Mesenchymal stem cell (in vitro differentiated cells and primary cell): ENCODE data around the gene APEH.
A peak's percentile ranks its signal among the peaks of the same experiment; 100 is the strongest.

ENCODE experiments used
- DNase-seq: peaks from one replicate; pipeline ENCODE4 v3.0.0-alpha.2; 2013
- H2AFZ ChIP-seq: one replicate; pipeline ENCODE4 v1.6.1; 2013; ENCODE audit warnings: low read depth, mild to moderate bottlenecking, control low read depth, inconsistent platforms, low read length, moderate library complexity
- H2AK5ac ChIP-seq: 2 replicates; pipeline ENCODE4 v1.6.1; 2013; ENCODE audit warnings: low read length, moderate library complexity, mild to moderate bottlenecking, inconsistent platforms; ENCODE audit not compliant: severe bottlenecking
- H2BK120ac ChIP-seq: one replicate; pipeline ENCODE4 v1.6.1; 2013; ENCODE audit warnings: low read depth, mild to moderate bottlenecking, inconsistent platforms, low read length, moderate library complexity
- H2BK12ac ChIP-seq, 2 experiments: one replicate each; pipeline ENCODE4 v1.6.1; 2013; ENCODE audit warnings: inconsistent platforms in 2 of 2, low read length in 2 of 2, mild to moderate bottlenecking in 2 of 2, moderate library complexity in 2 of 2, control low read depth in 1 of 2
- H2BK15ac ChIP-seq: one replicate; pipeline ENCODE4 v1.6.1; 2013; ENCODE audit warnings: mild to moderate bottlenecking, low read depth, inconsistent platforms; ENCODE audit not compliant: poor library complexity, severe bottlenecking
- H2BK5ac ChIP-seq: 2 replicates; pipeline ENCODE4 v1.6.1; 2013; ENCODE audit warnings: low read depth, mild to moderate bottlenecking, low read length, control low read depth, inconsistent platforms; ENCODE audit not compliant: poor library complexity, severe bottlenecking
- H3K14ac ChIP-seq, 2 experiments: one replicate each; pipeline ENCODE4 v1.6.1; 2013; ENCODE audit warnings: inconsistent platforms in 2 of 2, low read length in 2 of 2, control low read depth in 1 of 2, mild to moderate bottlenecking in 1 of 2, moderate library complexity in 1 of 2
- H3K18ac ChIP-seq, 2 experiments: one replicate each; pipeline ENCODE4 v1.6.1; 2013; ENCODE audit warnings: inconsistent platforms in 2 of 2, low read length in 2 of 2, control low read depth in 1 of 2, low read depth in 1 of 2, mild to moderate bottlenecking in 1 of 2
- H3K23ac ChIP-seq, 2 experiments: one replicate each; pipeline ENCODE4 v1.6.1; 2013; ENCODE audit warnings: inconsistent platforms in 2 of 2, low read length in 2 of 2, mild to moderate bottlenecking in 2 of 2, moderate library complexity in 2 of 2, control low read depth in 1 of 2
- H3K27ac ChIP-seq: 2 replicates; pipeline ENCODE4 v1.5.1; 2013; ENCODE audit warnings: mild to moderate bottlenecking, moderate library complexity, low read length, control low read depth, inconsistent platforms; ENCODE audit not compliant: poor library complexity, severe bottlenecking
- H3K27me3 ChIP-seq, 2 experiments: 2 replicates each; pipeline versions ENCODE4 v1.6.1 to v1.7.0; 2013; ENCODE audit warnings: low read length in 2 of 2, mild to moderate bottlenecking in 2 of 2, moderate library complexity in 2 of 2, control low read depth in 1 of 2, inconsistent platforms in 1 of 2; ENCODE audit not compliant: control insufficient read depth in 1 of 2, insufficient read depth in 1 of 2
- H3K36me3 ChIP-seq, 2 experiments: 2 replicates each; pipeline versions ENCODE4 v1.6.1 to v1.7.0; 2013; ENCODE audit warnings: low read length in 2 of 2, control low read depth in 1 of 2, inconsistent platforms in 1 of 2, low read depth in 1 of 2, mild to moderate bottlenecking in 1 of 2; ENCODE audit not compliant: insufficient read depth in 2 of 2, control insufficient read depth in 1 of 2
- H3K4ac ChIP-seq, 2 experiments: one replicate each; pipeline ENCODE4 v1.6.1; 2013; ENCODE audit warnings: inconsistent platforms in 2 of 2, low read length in 2 of 2, mild to moderate bottlenecking in 2 of 2, moderate library complexity in 2 of 2, control low read depth in 1 of 2, low read depth in 1 of 2
- H3K4me1 ChIP-seq: 2 replicates; pipeline ENCODE4 v1.6.1; 2013; ENCODE audit warnings: low read depth, low read length, control low read depth; ENCODE audit not compliant: control insufficient read depth, insufficient read depth
- H3K4me2 ChIP-seq: 2 replicates; pipeline ENCODE4 v1.6.1; 2013; ENCODE audit warnings: low read length, mild to moderate bottlenecking, inconsistent platforms; ENCODE audit not compliant: poor library complexity, severe bottlenecking
- H3K4me3 ChIP-seq, 2 experiments: 2 replicates each; pipeline versions ENCODE4 v1.5.1 to v1.7.0; 2013; ENCODE audit warnings: low read length in 2 of 2, mild to moderate bottlenecking in 2 of 2, control low read depth in 1 of 2, low read depth in 1 of 2; ENCODE audit not compliant: insufficient read depth in 1 of 2
- H3K79me1 ChIP-seq: replicated peaks from 2 replicates; pipeline ENCODE4 v1.6.1; 2013; ENCODE audit warnings: mild to moderate bottlenecking, control low read depth, low read length, inconsistent platforms; ENCODE audit not compliant: poor library complexity, severe bottlenecking
- H3K9ac ChIP-seq: 2 replicates; pipeline ENCODE4 v1.7.0; 2013; ENCODE audit warnings: mild to moderate bottlenecking, low read length, moderate library complexity
- H3K9me3 ChIP-seq: 2 replicates; pipeline ENCODE4 v1.7.0; 2013; ENCODE audit warnings: mild to moderate bottlenecking, low read length; ENCODE audit not compliant: control insufficient read depth
- H4K8ac ChIP-seq: one replicate; pipeline ENCODE4 v1.6.1; 2013; ENCODE audit warnings: inconsistent platforms, mild to moderate bottlenecking, low read length, moderate library complexity
- H4K91ac ChIP-seq: one replicate; pipeline ENCODE4 v1.6.1; 2013; ENCODE audit warnings: mild to moderate bottlenecking, low read length, inconsistent platforms
- WGBS: methylation state at CpG from one replicate; pipeline ENCODE4 v1.1.7; 2013; ENCODE audit warnings: mixed read lengths; 5-methylcytosine and 5-hydroxymethylcytosine counted together

Gene APEH

GRCh38 chr3:49712631-49713317, 38.6 kb downstream of the APEH start:
- Histone ChIP-seq H4K91ac (peak overlapping the region; percentile 11), H4K8ac (no peak overlapping the region), H3K4me1 (peaks cover 4% of the 10 kb centered on the region), H3K4ac (no peak overlapping the region), H2AK5ac (no peak overlapping the region), H2AFZ (no peak overlapping the region), H3K14ac (peak overlapping the region in 1 of 2 experiments; percentile 46), H3K36me3 (peaks cover 20 to 55% of the 10 kb centered on the region in 2 experiments), H3K18ac (no peak overlapping the region), H3K27ac (no peak overlapping the region), H3K23ac (no peak overlapping the region), H2BK12ac (no peak overlapping the region), H3K27me3 (no peaks in the 10 kb centered on the region), H2BK120ac (no peak overlapping the region), H3K9me3 (no peaks in the 10 kb centered on the region), H3K4me3 (no peak overlapping the region), H2BK5ac (no peak overlapping the region), H3K9ac (no peak overlapping the region), H3K79me1 (no peaks in the 10 kb centered on the region), H2BK15ac (no peak overlapping the region), H3K4me2 (no peak overlapping the region)
- no peak for DNase-seq
- WGBS = 80% methylated on average over 7 of the region's 7 CpGs

- no peak overlapping the region for H4K91ac ChIP-seq
- no peak overlapping the region for H2BK5ac ChIP-seq
- no peak overlapping the region for H3K4me2 ChIP-seq
- H2BK15ac ChIP-seq = no peak overlapping the region
- no peak overlapping the region for H3K27ac ChIP-seq
- no peak overlapping the region for H2AFZ ChIP-seq
- no peaks in the 10 kb centered on the region for H3K79me1 ChIP-seq
- H3K4me1 ChIP-seq = peaks cover 4% of the 10 kb centered on the region
- no peak overlapping the region for H3K4ac ChIP-seq
- peak overlapping the region in 1 of 2 experiments; percentile 46 for H3K14ac ChIP-seq
- peak overlapping the region; percentile 47 for H4K8ac ChIP-seq
- no peak overlapping the region for H2BK12ac ChIP-seq
- no peak overlapping the region for H3K4me3 ChIP-seq
- no peak overlapping the region for H3K18ac ChIP-seq
- H3K36me3 ChIP-seq = peaks cover 20 to 59% of the 10 kb centered on the region in 2 experiments
- no peak overlapping the region for H3K9ac ChIP-seq
- H3K27me3 ChIP-seq = no peaks in the 10 kb centered on the region
- no peaks in the 10 kb centered on the region for H3K9me3 ChIP-seq
- H2BK120ac ChIP-seq = no peak overlapping the region
- no peak for DNase-seq
- whole genome bisulfite sequencing = 95% methylated on average over 24 of the region's 25 CpGs
- H2AK5ac ChIP-seq = no peak overlapping the region
- H3K23ac ChIP-seq = no peak overlapping the region
Observed at GRCh38 chr3:49713336-49714105, 39.4 kb downstream of the APEH start.

DNA sequence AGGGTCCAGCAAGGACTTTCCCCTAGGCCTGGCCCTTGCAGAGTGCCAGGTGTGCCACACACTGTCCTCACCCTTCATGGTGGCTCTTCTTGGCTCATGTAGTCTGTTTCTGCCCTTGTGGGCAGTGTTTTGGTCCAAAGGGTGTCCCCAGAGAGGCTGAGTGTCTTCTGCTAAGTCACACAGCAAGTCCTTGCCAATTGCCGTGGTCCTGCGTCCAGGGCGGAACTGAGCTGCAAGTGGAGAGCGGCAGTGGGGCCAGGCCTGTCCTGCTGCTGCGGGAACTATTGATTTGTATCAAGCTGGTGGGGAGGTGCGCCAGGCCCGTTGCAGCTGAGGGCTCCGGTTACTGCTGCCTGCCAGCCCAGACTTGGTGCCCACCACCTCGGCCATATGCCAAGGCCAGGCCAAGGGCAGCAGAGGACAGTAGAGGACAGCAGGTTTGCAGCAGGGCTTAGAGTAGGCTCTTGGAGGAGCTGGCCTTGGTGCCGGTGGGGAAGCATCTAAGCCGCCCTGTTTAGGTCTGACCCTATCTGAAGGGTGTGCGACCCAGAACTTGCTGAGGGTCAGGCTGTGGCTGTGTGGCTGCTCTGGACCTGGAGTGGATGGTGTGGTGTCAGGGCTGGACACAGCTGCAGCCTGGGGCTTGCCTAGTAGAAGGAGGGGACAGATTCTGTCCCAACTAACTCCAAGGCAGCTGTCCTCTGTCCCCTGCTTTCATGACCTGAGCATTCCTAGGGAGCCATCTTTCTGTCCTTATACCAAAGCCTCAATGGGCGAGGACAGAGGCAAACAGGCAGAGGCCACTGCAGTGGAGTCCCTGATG, 40.8 kb downstream of the APEH start:
- Histone ChIP-seq H3K14ac (no peak overlapping the region), H3K79me1 (peaks cover 2% of the 10 kb centered on the region), H3K4ac (no peak overlapping the region), H3K27me3 (no peaks in the 10 kb centered on the region), H2BK15ac (no peak overlapping the region), H3K4me1 (peaks cover 14% of the 10 kb centered on the region), H2AFZ (no peak overlapping the region), H4K8ac (no peak overlapping the region), H3K36me3 (peaks cover 20 to 65% of the 10 kb centered on the region in 2 experiments), H3K4me3 (no peak overlapping the region), H2BK120ac (no peak overlapping the region), H3K18ac (no peak overlapping the region), H4K91ac (no peak overlapping the region), H3K23ac (no peak overlapping the region), H3K9ac (no peak overlapping the region), H3K9me3 (no peaks in the 10 kb centered on the region), H2BK12ac (no peak overlapping the region), H2BK5ac (no peak overlapping the region), H3K4me2 (no peak overlapping the region), H2AK5ac (no peak overlapping the region), H3K27ac (no peak overlapping the region)
- 88% methylated on average over 13 of the region's 13 CpGs for WGBS
- no peak for DNase-seq
